DOHH2 (cell line): ENCODE data around the gene C12orf42.

Experiments
- EZH2phosphoT487 ChIP-seq: fragments of 200-600 bp; sonication (generic); IDR thresholded peaks from 2 replicates; pipeline ENCODE4 v1.6.1; 2017; ENCODE audit warnings: borderline replicate concordance, mild to moderate bottlenecking, antibody characterized with exemption, low read length, moderate library complexity, mixed read lengths
- TF ChIP-seq, protein P1 (sequence below): fragments of 200-600 bp; sonication (generic); IDR thresholded peaks from one replicate; pipeline ENCODE4 v1.5.1; 2014; ENCODE audit warnings: antibody characterized with exemption, mild to moderate bottlenecking, low read depth, low read length; ENCODE audit not compliant: poor library complexity, severe bottlenecking

- TF ChIP-seq, protein P1, sequence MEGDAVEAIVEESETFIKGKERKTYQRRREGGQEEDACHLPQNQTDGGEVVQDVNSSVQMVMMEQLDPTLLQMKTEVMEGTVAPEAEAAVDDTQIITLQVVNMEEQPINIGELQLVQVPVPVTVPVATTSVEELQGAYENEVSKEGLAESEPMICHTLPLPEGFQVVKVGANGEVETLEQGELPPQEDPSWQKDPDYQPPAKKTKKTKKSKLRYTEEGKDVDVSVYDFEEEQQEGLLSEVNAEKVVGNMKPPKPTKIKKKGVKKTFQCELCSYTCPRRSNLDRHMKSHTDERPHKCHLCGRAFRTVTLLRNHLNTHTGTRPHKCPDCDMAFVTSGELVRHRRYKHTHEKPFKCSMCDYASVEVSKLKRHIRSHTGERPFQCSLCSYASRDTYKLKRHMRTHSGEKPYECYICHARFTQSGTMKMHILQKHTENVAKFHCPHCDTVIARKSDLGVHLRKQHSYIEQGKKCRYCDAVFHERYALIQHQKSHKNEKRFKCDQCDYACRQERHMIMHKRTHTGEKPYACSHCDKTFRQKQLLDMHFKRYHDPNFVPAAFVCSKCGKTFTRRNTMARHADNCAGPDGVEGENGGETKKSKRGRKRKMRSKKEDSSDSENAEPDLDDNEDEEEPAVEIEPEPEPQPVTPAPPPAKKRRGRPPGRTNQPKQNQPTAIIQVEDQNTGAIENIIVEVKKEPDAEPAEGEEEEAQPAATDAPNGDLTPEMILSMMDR, result no peak
- no peak for TF ChIP-seq EZH2phosphoT487
Observed at GRCh38 chr12:103530307-103531066, 34.7 kb upstream of the C12orf42 start.
